AG09319 (cell line): ENCODE measurements around the gene TGIF2.

Source experiments
- DNase-seq: peaks from one replicate; pipeline ENCODE4 v3.0.0-alpha.2; 2010; ENCODE audit warnings: low read depth; ENCODE audit errors: extremely low read depth
- TF ChIP-seq, protein P1 (sequence below): IDR thresholded peaks from 2 replicates; pipeline ENCODE4 v1.5.1; 2011; ENCODE audit warnings: low read depth, mild to moderate bottlenecking, inconsistent platforms, low read length, moderate library complexity

The TGIF2 gene

GRCh38 chr20:36532388-36532787 lies 41.0 kb upstream of the TGIF2 start:
- no peak for DNase-seq

DNA sequence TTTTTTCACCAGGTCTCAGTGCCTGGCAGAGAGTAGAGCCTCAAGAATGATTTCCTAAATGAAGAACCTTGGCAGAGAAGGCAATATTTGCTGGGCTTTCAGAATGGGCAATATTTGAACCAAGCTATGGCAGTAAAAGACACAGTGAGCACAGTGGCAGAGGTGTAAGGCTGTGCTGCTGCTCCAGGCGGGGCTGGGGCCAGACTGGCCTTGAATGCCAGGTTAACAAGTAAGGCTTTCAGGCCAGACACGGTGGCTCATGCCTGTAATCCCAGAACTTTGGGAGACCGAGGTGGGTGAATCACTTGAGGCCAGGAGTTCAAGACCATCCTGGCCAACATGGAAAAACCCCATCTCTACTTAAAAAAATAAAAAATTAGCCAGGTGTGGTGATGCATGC lies 40.6 kb upstream of the TGIF2 start:
- TF ChIP-seq, protein P1, sequence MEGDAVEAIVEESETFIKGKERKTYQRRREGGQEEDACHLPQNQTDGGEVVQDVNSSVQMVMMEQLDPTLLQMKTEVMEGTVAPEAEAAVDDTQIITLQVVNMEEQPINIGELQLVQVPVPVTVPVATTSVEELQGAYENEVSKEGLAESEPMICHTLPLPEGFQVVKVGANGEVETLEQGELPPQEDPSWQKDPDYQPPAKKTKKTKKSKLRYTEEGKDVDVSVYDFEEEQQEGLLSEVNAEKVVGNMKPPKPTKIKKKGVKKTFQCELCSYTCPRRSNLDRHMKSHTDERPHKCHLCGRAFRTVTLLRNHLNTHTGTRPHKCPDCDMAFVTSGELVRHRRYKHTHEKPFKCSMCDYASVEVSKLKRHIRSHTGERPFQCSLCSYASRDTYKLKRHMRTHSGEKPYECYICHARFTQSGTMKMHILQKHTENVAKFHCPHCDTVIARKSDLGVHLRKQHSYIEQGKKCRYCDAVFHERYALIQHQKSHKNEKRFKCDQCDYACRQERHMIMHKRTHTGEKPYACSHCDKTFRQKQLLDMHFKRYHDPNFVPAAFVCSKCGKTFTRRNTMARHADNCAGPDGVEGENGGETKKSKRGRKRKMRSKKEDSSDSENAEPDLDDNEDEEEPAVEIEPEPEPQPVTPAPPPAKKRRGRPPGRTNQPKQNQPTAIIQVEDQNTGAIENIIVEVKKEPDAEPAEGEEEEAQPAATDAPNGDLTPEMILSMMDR, result no peak
- DNase-seq, result no peak

More at GRCh38 chr20:36532388-36532787, 41.0 kb upstream of the TGIF2 start:
- TF ChIP-seq, protein P1, result no peak

DNA sequence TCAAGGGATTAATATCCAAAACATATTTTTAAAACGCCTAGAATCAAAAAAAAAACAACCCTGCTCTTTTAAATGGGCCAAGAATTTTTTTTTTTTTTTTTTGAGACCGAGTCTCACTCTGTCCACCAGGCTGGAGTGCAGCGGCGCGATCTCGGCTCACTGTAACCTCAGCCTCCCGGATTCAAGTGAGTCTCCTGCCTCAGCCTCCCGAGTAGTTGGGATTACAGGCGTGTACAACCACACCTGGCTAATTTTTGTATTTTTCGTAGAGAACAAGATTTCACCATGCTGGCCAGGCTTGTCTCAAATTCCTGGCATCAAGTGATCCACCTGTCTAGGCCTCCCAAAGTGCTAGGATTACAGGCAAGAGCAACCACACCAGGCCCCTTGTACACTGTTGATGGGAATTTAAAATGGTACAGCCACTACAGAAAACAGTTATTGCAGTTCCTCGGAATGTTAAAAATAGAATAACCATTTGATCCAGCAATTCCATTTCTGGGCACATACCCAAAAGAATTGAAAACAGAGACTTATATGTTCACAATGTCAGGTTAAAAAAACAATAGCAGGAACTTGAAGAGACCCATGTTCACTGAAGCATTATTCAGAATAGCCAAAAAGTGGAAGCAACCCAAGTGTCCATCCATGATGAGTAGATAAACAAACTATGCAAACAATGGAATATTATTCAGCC lies 35.2 kb upstream of the TGIF2 start:
- TF ChIP-seq, protein P1, result no peak
- no peak for DNase-seq

DNA sequence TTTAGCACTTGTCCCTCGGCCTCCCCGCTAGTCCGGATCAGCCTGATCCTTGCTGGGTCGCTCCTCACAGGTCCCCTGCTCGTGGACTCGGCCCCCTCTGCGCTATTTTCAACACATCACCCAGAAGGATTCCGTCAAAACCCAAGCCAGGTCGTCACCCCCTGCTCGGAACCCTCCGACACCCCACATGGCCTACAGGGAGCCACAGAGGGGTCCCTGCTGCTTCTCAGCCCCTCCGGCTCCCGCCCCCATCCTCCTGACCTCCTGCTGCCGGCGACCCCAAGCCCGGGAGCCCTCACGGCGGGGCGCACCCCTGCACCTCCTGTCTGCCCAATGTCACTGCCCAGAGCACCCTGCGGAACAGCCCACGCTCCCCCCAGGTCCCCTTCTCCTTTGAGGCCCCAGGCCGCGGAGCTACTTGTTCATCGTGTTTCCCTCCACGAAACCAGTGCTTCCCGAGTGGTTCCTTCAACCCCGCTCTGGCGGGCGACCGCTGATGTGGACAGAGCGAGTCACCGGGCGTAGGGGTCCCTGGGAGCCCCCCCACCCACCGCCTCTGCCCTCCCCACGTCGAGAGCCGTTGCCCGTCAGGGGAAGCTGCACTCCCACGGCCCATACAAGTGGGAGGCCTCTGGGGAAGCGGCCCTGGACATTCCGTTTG lies 32.7 kb upstream of the TGIF2 start:
- no peak for DNase-seq
- TF ChIP-seq, protein P1, result no peak

DNA sequence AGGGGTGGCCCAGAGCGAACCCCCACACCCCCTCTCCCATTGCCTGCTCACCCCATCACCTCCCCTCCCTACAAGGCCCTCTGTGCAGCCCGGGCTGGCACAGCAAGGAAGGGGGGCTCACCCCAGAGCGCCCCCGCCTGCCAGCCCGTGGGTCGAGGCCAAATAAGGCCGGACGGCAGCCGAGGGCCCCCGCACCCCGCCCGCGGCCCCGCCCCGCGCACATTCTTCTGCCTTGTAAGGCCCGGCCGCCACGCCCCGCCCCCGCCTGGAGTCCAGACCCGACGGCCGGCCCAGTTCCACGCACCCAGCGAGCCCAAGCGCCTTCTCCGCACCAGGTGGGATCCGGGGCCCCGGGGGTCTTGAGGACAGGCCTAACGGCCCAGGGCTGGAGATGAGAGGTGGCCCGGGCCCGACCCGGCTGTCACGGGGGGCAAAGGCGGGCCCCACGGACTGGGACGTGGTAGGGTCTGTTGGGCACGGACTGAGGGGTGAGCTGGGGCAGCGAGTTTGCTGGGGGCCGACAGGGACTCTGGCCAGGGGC lies 32.1 kb upstream of the TGIF2 start, which contains the start of gene MYL9:
TSS of gene MYL9 (plus strand) at position 293 of the 541 bp plus-strand sequence. CDS start 3,366 bp downstream, outside the sequence.
- peak; percentile 63 for DNase-seq
- TF ChIP-seq, protein P1, result no peak

GRCh38 chr20:36541768-36542488 lies 31.5 kb upstream of the TGIF2 start:
- DNase-seq, result no peak
- TF ChIP-seq, protein P1, result peak; percentile 73
